Activated gamma-delta T cell (primary cell): ENCODE data around the gene INSC.

Source experiments
- DNase-seq: peaks from one replicate; lab custom pipeline; 2025; lab: John Stamatoyannopoulos, UW

INSC gene

GRCh38 chr11:15146271-15147003 is 31.7 kb downstream of the INSC start:
- no peak for DNase-seq

DNA sequence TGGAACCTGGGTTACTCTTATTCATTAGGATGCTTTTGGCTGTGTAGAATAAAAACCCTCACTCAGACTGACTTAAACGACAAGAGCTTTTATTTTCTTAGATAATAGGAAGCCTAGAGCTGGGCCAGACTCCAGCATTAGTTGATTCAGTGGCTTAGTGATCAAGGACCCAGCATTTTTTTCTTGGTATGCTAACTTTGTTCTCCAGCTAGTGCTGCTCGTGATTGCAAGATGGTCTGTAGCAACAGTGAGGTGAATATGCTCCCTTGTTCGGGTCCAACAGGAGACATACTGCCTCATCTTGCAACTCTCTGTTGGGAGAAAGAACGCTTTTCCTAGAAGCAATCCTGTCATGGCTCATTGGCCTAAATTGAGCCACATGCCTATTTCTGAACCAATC is 33.4 kb downstream of the INSC start:
- DNase-seq: no peak

- DNase-seq: no peak
Observed at GRCh38 chr11:15149050-15149449, 34.3 kb downstream of the INSC start.

DNA sequence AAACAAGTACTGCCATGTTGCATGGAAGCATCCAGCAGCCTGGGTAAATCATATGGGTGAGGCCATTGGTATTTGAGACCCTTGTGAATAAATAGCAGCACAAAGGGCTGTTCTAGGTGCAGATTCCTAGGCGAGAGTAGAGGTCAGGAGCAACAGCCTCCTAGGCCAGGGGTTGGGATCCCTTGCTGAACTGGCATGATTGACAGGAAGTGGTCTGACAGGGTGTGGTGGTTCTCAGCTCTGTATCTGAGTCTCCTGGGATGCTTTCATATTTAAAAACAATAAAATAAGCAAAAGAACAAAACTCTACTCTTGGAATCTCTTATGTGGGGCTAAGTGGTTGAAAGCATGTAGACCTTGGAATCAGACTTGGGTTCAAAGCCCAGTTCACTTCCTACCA is 35.8 kb downstream of the INSC start:
- no peak for DNase-seq

DNA sequence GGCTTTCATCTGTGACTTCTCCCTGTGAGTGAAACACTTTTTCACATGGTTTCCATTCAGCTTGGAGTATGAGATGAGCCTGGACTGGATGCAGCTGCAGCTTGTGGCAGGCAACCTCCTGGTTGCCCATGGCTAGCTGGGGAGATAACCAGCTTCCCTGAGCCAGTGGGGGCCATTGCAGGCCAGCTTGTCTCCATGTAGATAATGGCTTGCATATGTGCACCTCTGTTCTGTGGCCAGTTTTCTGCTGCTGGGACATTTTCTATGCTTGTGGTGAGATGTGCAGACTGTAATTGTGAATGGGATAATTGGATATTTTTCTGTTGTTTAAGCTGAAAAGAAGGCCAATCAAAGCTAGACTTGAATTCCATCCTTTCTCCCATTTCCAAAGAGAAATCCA is 38.5 kb downstream of the INSC start:
- DNase-seq: no peak

GRCh38 chr11:15157181-15157580 is 42.5 kb downstream of the INSC start:
- no peak for DNase-seq

GRCh38 chr11:15157606-15158137 is 42.9 kb downstream of the INSC start:
- DNase-seq: no peak

DNA sequence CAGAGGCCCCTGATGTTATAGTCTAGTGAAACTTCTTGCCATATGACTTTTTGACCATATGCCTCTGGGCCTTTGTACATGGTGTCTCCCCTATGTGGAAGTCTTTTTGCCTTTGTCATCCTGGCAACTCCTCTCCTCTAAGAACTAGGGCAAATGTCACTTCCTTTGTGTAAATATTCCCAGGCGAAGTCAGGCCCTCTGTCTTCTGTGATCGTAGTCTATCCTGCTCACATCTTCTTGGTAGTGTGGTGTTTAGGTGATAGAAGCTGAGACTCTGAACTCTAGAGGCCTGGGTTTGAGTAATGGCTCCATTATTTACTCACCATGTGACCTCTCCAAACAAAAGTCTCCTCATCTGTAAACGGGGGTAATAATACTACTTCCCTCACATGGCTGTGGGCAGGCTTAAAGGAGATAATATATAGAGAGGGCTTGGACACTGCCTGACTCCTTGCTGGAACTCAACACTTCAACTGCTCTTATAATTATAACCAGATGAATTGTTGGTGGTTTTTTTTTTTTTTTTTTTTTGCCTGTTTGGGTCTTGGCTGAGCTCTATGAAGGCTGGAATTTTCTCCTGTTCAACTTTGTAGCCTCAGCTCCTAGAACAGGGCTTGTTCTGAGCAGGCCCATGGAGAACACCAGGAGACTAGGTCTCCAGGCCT is 43.8 kb downstream of the INSC start:
- no peak for DNase-seq

DNA sequence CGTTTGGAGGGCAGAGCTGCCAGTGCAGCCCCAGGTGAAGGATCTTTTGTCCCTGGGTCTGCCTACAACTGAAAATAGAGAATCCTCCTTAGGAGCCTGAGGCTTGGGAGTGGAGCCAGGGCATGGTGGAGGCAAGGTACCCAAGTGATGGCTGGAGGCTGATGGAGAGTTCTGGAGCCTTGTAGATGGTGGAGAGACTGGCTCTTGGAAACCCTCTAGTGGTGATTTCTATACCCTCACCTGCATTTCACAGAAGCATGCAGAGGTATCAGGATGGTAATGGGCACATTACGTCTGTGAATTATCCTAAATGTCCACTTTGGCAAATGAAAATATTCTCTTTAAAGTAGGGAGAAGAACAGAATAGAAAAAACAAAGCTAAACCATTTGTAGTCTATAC is 44.4 kb downstream of the INSC start:
- DNase-seq: no peak

DNA sequence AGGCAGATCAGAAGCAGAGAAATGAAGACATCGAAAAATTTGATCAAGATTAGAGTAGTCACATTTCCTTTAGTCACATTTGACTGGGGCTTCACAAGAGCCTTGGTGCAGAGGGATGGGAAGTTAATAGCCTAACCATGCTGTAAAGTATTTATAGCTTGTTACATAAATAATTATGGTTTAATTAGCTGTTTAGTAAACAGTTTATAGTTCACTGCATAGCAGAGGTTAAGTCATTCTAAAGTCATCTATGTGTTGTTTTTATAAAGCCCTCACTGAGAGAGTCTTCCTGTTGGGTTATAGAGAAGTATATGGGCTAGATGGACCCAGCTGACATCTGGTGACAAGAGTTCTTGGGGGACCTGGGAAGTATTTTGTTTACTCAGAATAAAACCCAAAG is 47.1 kb downstream of the INSC start:
- no peak for DNase-seq

GRCh38 chr11:15163136-15163535 is 48.4 kb downstream of the INSC start:
- no peak for DNase-seq

DNA sequence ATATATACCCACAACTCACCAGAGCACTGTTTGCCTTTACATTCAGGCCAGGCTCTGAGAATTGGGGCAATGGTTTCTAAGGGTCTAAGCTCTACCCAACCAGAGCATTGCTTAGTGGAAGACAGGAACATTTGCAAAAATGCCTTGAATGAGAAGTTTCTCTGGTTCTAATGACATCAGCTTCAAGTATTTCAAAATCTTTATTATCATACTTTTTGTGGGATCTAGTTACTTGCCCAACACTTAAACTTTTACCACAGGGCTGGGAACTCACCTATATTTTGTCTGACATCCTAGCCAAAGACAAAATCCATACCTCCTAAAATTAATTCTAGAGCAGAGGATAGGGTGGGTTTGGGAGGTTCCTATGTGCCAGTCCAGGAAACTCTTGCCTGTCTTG is 51.5 kb downstream of the INSC start:
- DNase-seq: no peak

DNA sequence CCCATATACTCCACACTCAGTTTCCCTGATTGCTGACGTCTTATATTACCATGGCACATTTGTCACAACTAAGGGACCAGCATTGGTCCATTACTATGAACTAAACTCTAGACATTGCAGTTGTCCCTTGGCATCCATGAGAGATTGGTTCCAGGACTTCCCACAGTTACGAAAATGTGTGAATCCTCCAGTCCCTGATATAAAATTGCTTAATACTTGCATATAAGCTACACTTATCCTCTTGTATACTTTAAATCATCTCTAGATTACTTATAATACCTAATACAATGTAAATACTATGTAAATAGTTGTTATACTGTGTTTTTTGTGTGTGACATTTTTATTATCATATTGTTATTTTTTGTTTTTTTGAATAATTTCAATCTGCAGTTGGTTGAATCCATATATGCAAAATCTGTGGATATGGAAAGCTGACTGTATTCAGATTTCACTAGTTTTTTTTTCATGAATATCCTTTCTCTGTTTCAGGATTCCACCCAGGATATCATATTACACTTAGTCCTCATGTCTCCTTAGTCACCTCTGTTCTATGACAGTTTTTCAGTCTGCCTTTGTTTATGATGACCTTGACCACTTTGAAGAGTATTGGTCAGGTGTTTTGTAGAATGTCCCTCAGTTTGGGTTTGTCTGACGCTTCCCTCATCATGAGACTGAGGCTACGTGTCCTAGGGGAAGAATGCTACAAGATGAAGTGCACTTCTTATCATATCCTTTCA is 55.3 kb downstream of the INSC start:
- DNase-seq: no peak

DNA sequence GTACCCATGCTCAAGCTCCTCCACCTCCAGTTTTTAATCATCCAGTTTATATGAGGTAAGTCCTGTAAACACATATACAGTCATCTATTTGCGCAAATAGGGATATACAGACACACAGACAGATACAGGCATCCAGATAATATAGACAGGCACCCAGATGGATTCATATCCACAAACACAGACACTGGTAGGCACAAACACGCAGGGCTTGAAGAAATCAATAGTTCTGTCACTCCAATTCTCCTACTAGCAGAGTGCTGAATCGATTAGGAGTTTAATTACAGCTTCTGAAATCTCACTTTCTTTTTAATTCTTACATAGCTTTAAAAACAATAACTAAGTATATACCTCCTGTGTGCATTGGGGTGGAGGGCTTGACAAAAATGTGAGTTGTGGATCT is 56.0 kb downstream of the INSC start:
- no peak for DNase-seq

- no peak for DNase-seq
Observed at GRCh38 chr11:15171956-15172355, 57.2 kb downstream of the INSC start.

DNA sequence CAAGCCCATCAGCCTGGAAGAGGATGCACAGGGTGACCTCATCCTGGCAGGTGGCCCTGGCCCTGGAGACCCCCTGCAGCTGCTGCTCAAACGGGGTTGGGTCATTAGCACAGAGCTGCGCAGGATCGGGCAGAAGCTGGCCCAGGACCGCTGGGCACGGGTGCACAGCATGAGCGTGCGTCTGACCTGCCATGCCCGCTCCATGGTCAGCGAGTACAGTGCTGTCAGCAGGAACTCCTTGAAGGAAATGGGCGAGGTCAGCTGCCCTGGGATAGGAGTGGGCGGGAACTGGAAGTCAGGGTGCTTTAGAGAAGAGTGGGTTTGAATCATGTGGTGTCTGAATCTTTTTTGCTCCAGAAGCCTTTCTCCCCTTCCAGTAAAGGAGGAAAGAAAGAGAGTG is 61.1 kb downstream of the INSC start:
- no peak for DNase-seq

- DNase-seq: no peak
Observed at GRCh38 chr11:15176646-15177163, 62.0 kb downstream of the INSC start.

GRCh38 chr11:15177491-15177890 is 62.8 kb downstream of the INSC start:
- no peak for DNase-seq

DNA sequence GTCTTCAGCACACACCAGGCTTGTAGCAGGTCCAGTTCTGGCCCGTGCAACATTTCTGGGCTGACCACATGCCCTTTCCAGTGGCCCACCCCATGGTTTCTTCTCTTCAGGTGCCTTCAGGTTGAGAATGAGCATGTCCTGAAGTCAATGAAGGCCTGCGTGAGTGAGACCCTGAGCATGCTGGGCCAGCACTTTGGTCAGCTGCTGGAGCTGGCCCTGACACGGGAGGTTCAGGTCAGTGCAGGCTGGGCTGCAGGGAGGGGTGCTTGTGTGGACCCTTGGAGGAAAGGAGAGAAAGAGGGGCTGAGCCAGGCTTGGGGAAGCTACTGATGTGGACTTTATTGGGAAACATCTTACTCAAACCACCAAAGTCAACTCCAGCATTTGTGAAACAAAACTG is 63.5 kb downstream of the INSC start:
- DNase-seq: no peak

GRCh38 chr11:15179167-15179566 is 64.4 kb downstream of the INSC start:
- DNase-seq: no peak

DNA sequence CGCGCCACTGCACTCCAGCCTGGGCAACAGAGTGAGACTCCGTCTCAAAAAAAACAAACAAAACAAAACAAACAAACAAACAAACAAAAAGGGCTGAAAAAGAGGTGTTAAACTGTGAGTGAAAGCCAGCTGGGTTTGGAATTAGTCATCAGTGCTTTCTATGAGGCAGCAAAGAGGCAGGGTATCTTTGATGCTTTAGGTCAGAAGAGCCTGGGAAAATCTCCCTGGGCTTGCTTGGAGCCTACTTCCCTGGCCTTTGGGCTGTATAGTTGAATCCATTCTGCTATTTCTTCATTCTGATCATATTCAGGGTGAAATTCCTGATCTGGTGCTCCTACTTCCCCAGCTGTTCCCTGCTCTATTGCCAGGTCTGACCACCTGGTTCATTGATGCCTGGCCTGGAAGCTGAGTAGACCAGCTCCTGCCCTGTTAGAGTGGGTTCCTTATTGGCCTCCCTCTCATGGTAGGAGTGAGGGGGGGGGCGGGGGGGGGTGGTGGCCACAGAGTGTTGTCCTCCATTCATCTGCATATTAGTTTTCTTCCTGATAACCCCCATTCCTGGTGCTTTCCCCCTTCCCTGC is 65.6 kb downstream of the INSC start:
- DNase-seq: no peak

DNA sequence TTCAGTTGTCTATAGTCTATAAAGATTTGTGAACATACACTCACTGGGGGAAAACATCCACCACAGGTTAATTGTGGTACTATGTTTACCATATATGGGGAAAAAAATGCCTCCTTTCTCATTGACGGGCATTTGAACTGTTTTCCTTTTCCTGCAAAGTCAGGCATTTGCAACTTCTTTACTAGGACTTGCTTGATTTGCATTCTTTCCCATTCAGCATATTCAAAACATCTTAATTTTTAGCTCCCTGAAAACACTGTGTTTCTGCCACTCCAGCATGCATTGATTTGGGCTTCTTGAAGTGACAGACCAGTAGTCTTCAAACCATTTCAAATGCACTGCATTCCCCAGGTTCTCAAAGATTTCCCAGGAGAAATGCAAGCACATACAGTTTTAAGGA is 67.6 kb downstream of the INSC start:
- no peak for DNase-seq
